Fibroblast of lung (primary cell): Measurements from ENCODE around the gene CYP2S1. TPM values are rescaled to one million over a fixed set of nuclear protein-coding genes. Genes with fewer than 3 reads are reported as not detected.

Experiments used
- DNase-seq, 2 donors: peaks; one replicate each; pipeline versions ENCODE4 v3.0.0 to v3.0.0-alpha.2; 2010; ENCODE audit warnings: low read depth in 2 of 2
- H2AFZ ChIP-seq: 2 replicates; pipeline ENCODE4 v1.5.1; 2012; ENCODE audit warnings: low read length, control low read depth, inconsistent platforms
- H3K27ac ChIP-seq: 2 replicates; pipeline ENCODE4 v1.5.1; 2011; ENCODE audit warnings: low read length, control low read depth; ENCODE audit not compliant: insufficient read depth
- H3K27me3 ChIP-seq: 2 replicates; pipeline ENCODE4 v1.5.1; 2011; ENCODE audit warnings: mild to moderate bottlenecking, low read length; ENCODE audit not compliant: control insufficient read depth, insufficient read depth
- H3K36me3 ChIP-seq: 2 replicates; pipeline ENCODE4 v1.5.1; 2011; ENCODE audit warnings: low read length; ENCODE audit not compliant: control insufficient read depth, insufficient read depth
- H3K4me1 ChIP-seq: 2 replicates; pipeline ENCODE4 v1.5.1; 2011; ENCODE audit warnings: low read length; ENCODE audit not compliant: control insufficient read depth, insufficient read depth; ENCODE audit errors: extremely low read depth
- H3K4me2 ChIP-seq: 2 replicates; pipeline ENCODE4 v1.5.1; 2011; ENCODE audit warnings: low read length, control low read depth; ENCODE audit not compliant: insufficient read depth; ENCODE audit errors: extremely low read depth
- H3K4me3 ChIP-seq, 4 experiments: fragments of 200-600 bp in 1 of 4; sonication (generic) in 1 of 4; replicated peaks in 1 of 4; 2 replicates each; pipeline ENCODE4 v1.5.1; 2011 to 2016; ENCODE audit warnings: low read length in 4 of 4, low read depth in 3 of 4, mild to moderate bottlenecking in 3 of 4, control low read depth in 2 of 4, inconsistent platforms in 1 of 4, mixed read lengths in 1 of 4; ENCODE audit not compliant: insufficient read depth in 1 of 4; ENCODE audit errors: control extremely low read depth in 1 of 4
- H3K79me2 ChIP-seq: 2 replicates; pipeline ENCODE4 v1.5.1; 2012; ENCODE audit warnings: mild to moderate bottlenecking, low read length, inconsistent platforms; ENCODE audit not compliant: control insufficient read depth, insufficient read depth
- H3K9ac ChIP-seq: 2 replicates; pipeline ENCODE4 v1.5.1; 2011; ENCODE audit warnings: mild to moderate bottlenecking, low read length, control low read depth; ENCODE audit not compliant: insufficient read depth
- H3K9me3 ChIP-seq: 2 replicates; pipeline ENCODE4 v1.5.1; 2012; ENCODE audit warnings: low read depth, low read length; ENCODE audit not compliant: control insufficient read depth, insufficient read depth
- H4K20me1 ChIP-seq: 2 replicates; pipeline ENCODE4 v1.5.1; 2011; ENCODE audit warnings: low read length; ENCODE audit not compliant: control insufficient read depth, insufficient read depth; ENCODE audit errors: extremely low read depth
- CTCF ChIP-seq, 2 donors: IDR thresholded peaks in 1 of 2; conservative IDR thresholded peaks in 1 of 2; 1 replicate in 1 of 2; 2 replicates in 1 of 2; pipeline ENCODE4 v1.5.1; 2011 to 2012; ENCODE audit warnings: low read length in 2 of 2, control low read depth in 1 of 2, inconsistent platforms in 1 of 2, low read depth in 1 of 2, mild to moderate bottlenecking in 1 of 2
- EZH2 ChIP-seq: IDR thresholded peaks from 2 replicates; pipeline ENCODE4 v1.5.1; 2012; ENCODE audit warnings: low read length, control low read depth, mild to moderate bottlenecking; ENCODE audit errors: missing control alignments
- polyA plus RNA-seq, 2 donors: library from polyadenylated mRNA; depleted of rRNA in 1 of 2; stranded (reverse) in 1 of 2; unstranded in 1 of 2; fragments of >200 nt; gene quantifications; 2 replicates each; pipeline ENCODE4 v1.2.1, GENCODE V29; 2011 to 2012; ENCODE audit warnings: missing spikeins in 1 of 2
- total RNA-seq: library from RNA; depleted of rRNA; stranded (reverse); fragments of >200 nt; gene quantifications from 2 replicates; pipeline ENCODE4 v1.2.1, GENCODE V29; 2014

CYP2S1 gene
- total and polyA plus RNA-seq, 2 donors (not counting 1 experiment from before 2014, with no cell fraction given), result 0.93 to 3.5 TPM

- TF ChIP-seq CTCF (conservative IDR thresholded peaks at IDR 0.05 in 1 of 2, IDR thresholded peaks at IDR 0.05 in 1 of 2; ENCODE audit: low read depth in 1 of 2, low read length in 2 of 2), result no peak
- no peak for TF ChIP-seq EZH2
- H3K36me3 ChIP-seq, result peaks cover 52% of the 10 kb centered on the region
- peaks cover 4% of the 10 kb centered on the region for H3K4me1 ChIP-seq
- no peak overlapping the region for H3K4me2 ChIP-seq
- H3K79me2 ChIP-seq, result peaks cover 49% of the 10 kb centered on the region
- H4K20me1 ChIP-seq, result no peaks in the 10 kb centered on the region
- H3K27ac ChIP-seq, result no peak overlapping the region
- no peak overlapping the region for H2AFZ ChIP-seq
- H3K4me3 ChIP-seq, result no peak overlapping the region
- H3K9me3 ChIP-seq, result no peaks in the 10 kb centered on the region
- DNase-seq, result no peak
- H3K9ac ChIP-seq, result no peak overlapping the region
- H3K27me3 ChIP-seq, result no peaks in the 10 kb centered on the region
These were observed 41.6 kb downstream of the CYP2S1 start for GRCh38 chr19:41234512-41235168.

GRCh38 chr19:41235480-41235879, 42.5 kb downstream of the CYP2S1 start:
- Histone ChIP-seq H3K9ac (no peak overlapping the region), H3K4me3 (no peak overlapping the region), H2AFZ (no peak overlapping the region), H3K36me3 (peaks cover 49% of the 10 kb centered on the region), H3K27ac (no peak overlapping the region), H3K9me3 (no peaks in the 10 kb centered on the region), H3K4me2 (no peak overlapping the region), H3K27me3 (no peaks in the 10 kb centered on the region), H4K20me1 (no peaks in the 10 kb centered on the region), H3K79me2 (peaks cover 44% of the 10 kb centered on the region), H3K4me1 (no peaks in the 10 kb centered on the region)
- TF ChIP-seq EZH2 (no peak), CTCF (conservative IDR thresholded peaks at IDR 0.05 in 1 of 2, IDR thresholded peaks at IDR 0.05 in 1 of 2; ENCODE audit: low read depth in 1 of 2, low read length in 2 of 2) (no peak)
- no peak for DNase-seq

GRCh38 chr19:41238244-41238643, 45.2 kb downstream of the CYP2S1 start:
- no peak for DNase-seq
- no peak overlapping the region for H3K4me2 ChIP-seq
- H3K4me3 ChIP-seq, result no peak overlapping the region
- no peak overlapping the region for H3K9ac ChIP-seq
- H4K20me1 ChIP-seq, result no peaks in the 10 kb centered on the region
- H3K27ac ChIP-seq, result no peak overlapping the region
- no peak for TF ChIP-seq CTCF (conservative IDR thresholded peaks at IDR 0.05 in 1 of 2, IDR thresholded peaks at IDR 0.05 in 1 of 2; ENCODE audit: low read depth in 1 of 2, low read length in 2 of 2)
- no peak for TF ChIP-seq EZH2
- H2AFZ ChIP-seq, result no peak overlapping the region
- no peaks in the 10 kb centered on the region for H3K27me3 ChIP-seq
- peaks cover 56% of the 10 kb centered on the region for H3K36me3 ChIP-seq
- H3K79me2 ChIP-seq, result peaks cover 44% of the 10 kb centered on the region
- no peaks in the 10 kb centered on the region for H3K4me1 ChIP-seq
- H3K9me3 ChIP-seq, result no peaks in the 10 kb centered on the region
